ENCODE measurements around the gene RELCH.

Gene RELCH

DNA sequence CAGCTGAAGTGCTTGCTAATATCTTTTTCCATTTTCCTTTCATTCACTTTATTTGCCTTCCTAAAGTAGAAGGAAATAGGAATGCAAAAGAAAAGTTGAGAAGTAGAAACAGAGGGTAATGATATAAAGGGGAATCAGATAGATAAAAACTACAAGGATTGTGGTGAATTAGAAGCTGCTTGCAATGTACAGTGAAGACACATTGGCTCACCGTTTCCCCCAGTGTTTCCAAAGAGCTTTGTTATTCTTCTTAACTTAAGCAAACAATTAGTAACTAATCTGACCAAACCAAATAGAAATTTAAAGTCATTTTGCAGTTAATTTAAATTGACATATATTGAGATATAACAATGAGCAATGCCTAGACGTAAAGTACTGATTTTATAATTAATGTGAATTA, 63.4 kb downstream of the RELCH start:
- no peak for DNase-seq

DNA sequence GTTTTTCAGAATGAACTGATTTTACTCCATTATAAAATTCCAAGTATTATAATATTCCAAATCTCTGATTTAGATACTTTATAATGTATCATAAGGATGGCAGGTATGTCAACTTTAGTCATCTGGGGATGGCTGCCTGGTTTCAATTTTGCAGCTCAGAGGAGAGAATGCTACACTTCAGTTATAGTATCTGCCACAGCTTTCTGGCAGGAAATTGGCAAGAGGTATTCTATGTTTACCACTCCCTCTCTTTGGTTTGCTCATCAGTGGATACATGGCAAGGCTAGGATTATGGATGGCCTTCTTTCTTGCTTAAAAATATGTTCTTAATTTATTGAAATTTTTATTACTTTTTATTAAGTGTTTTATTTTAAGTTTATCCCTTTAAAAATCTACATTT, 71.0 kb downstream of the RELCH start:
- DNase-seq: no peak

DNA sequence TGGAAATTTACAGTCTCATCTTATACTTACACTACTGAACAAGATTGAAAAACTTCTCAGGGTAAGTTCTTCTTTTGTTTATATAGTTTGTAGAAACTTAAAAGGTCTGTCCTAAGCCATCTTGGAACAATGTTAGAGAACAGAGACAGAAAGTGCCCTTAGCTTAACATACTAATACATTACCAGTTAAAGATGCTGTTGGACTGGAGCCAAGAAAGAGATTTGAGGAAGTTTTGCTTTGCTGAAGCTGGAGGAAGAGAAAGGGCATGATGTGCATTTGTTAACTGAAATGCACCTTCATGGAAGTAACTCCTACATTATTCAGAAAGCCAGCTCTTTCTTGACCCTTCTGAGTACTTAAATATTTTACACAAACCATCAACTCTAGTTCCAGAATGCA, 71.6 kb downstream of the RELCH start:
- DNase-seq: no peak

DNA sequence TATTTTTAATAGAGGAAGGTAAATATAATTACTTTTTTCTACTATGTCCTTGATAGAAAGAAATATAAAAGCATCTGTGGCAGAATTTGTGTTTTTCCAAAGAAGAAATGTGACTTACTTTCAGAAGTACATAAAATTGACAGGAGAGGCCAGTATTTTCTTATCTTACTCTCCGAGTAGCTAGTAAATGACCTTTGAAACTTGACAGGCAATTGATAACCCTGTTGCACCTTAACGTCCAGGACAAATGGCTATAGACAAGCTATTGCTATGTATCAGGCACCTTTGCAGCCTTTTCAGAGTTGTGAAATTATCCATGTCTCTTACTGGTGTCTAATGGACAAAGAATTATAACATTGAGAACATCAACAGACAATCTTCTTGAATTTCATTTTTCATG, 75.0 kb downstream of the RELCH start:
- no peak for DNase-seq

DNA sequence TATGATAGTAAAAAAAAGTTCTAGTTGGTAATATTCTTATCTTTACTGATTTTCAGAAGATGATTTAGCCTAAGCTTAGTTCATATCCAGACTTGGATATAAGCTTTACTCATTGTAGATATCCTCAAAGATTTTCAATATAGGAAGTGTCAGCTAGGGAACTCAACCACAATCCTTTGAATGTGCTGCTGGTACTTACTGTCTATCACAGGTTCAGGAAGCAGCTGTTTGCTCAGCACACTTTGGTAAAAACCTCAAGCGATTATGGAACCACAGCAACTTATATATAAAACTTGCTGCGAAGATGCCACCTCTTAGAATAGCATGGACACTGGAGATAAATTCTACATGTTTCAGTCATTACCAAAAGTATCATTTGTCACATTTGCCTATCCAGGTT, 77.9 kb downstream of the RELCH start:
- DNase-seq: no peak

DNA sequence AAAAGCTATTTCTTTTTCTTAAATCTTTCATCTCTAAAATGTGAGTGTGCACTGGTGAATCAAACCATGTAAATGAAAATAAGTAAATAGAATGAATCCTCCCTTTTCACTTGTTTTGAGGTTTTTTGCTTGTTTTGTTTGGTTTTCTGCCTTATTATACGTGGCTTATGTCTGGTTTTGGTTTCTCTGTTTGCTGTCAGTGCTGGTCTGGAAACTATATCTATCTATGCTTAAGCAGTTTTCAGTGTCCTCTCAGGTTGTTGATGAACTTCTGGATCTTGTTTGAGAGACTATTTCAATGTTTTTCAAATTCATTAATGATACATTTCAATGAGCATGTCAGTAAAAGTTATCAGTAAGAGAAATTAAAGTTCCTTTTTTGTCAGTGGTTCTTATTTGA, 90.0 kb downstream of the RELCH start:
- no peak for DNase-seq

DNA sequence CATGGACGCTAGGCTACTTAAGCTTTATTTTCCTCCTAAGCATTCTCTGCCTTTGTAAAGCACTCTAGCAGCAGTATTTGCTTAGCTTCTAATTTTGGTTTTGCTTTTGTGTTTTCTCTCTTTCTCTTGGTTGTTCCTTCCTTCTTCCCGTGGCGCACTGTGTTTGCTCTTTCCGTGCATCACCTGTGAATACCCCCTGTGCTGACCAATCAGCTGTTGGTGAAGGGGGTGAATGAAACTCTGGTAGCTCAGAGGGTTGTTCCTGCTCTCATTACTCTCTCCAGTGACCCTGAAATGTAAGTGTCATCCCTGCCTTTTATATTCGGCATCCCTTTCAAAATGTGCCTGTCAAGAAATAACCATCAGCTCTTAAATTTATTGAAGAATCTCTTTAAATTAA, 92.5 kb downstream of the RELCH start:
- DNase-seq: no peak

DNA sequence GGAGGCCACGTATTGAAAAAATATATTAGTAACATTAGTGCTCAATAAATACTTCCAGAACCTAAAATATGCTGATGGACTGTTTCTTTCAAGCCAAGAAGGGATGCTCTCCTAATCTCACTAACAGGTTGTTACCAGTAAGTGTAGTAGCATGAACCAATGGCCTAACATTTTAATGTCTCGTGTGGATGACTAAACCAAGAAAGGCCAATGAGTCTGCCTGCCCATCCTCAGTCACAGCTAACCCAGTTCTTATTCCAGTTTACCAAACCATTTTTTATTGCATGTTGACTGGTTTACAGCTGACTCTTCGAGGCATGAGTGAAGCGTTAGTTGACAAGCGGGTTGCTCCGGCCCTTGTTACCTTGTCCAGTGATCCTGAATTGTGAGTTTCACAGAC, 93.0 kb downstream of the RELCH start:
- no peak for DNase-seq

DNA sequence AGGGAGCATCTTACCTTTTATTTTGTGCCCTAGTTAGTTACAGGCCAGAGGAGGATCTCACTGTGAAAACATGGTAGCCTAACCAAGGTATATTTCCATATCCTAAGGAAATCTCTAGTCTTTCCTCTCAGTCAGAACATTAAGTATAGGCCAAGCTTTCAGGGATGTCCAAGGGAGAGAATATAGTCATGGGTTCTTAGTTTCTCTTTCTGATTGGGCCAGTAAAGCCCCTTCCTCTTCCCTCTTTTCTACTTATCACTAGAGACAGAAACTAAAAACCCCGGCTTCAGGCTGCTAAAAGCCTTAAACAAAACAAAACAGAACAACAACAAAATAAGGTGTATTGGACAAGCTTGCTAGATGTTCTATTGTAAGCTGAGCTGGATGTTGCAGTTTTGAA, 93.7 kb downstream of the RELCH start:
- DNase-seq: no peak

DNA sequence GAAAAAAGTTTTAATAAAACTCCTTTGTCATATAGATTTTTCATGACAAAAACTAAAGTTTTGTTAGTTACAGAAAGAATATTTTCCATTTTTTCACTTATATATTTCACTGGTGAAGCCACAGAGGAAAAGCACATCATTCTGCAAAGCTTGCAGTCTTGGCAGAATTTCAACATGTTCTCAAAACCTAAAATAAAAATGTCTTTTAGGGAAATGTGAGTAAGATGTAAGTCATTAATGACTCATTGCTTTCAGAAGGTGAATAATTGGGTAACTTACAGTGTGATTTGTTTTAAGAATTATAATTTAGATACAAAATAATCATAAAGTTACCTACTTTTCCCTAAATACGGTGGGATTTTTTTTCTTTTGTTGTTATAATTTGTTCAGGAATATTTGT, 94.6 kb downstream of the RELCH start:
- peak; percentile 84 for DNase-seq

DNA sequence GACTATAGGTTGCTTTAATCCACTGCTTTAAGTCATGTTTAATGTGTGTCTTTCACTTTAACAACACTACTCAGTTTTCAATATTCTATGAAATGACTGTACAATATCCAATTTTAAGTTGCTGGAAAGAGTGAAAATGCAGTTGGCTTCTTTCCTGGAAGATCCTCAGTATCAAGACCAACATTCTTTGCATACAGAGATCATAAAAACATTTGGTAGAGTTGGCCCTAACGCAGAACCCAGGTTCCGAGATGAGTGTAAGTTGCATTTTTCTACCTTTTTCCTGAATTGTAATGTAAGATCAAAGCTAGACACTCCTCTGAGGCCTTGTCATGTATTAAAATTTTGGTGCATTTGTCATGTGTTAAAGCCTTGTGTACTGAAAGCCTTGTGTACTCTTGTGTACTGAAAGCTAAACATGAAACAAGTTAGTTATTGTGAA, 95.2 kb downstream of the RELCH start:
- DNase-seq: peak; percentile 77

DNA sequence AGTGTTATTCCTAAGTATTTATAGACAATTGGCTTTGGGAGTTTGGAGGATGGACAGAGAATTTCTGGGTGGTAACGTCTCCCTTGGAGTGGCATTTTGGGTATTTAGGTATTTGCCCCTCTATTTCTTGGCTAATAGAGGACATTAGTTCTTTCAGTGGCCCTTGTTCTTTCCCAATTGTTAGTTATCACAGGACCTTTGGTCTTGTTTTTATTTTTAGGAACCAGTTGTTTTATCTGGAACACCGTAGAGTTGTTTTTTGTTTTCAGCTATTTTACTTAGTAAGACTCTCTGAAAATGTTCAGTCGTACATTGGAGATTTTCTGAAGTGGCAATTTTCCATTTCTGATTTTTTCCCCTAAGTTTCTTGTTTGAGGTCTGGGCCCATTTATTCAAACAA, 97.6 kb downstream of the RELCH start:
- DNase-seq: no peak

DNA sequence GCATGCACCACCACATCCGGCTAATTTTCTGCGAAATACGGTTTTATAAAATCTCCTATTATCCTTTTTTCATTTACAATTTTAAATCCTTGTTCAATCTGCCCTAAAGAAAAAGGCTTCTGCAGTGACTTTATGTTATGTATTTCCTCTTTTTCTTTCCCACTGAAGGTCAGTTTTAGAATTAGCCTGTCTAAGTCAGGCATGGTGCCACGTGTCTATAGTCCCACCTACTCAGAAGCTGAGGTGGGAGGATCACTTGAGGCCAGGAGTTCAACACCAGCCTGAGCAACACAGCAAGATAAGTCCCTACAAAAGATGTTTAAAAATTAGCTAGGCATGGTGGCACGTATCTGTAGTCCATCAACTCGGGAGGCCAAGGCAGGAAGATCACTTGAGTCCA, 98.2 kb downstream of the RELCH start:
- DNase-seq: no peak

DNA sequence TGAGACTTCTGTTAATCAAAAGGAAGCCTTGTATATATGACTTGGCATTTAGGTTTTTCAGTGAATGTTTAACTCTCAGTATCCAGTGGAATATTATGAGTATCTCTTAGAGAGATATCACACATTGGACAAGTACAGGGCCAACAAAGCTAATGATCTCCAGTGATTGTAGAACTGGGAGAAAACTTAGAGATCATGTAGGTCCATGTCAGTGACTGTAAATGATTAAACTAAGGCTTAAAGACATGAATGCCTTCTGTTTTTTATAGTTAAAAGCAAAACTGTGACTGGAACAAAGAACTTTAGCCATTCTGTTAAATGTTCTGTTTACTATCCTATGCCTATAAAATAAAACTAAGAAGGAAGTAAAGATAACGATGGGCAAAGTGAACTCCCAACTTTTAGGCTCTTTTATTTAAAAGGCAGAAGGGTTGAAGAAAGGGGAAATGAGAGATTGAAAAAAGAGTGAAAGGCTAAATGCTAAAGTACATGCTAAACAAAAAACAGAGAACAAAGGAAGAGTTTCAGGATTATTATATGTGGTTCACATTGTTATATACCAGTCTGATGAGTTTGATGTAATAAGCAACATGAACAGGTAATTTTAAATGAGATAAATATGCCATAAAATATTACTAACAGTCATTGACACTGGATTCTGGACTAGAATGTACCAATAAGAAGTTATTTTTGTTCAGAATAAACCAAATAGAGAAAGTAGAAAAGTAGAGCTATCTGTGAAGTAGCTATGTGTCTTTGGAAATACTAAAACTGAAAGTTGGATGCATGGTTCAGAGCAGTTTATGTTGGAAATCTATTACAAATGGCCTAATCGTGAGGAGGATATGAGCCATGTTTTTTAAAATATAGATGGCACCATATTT, 101.0 kb downstream of the RELCH start:
- DNase-seq: no peak

DNA sequence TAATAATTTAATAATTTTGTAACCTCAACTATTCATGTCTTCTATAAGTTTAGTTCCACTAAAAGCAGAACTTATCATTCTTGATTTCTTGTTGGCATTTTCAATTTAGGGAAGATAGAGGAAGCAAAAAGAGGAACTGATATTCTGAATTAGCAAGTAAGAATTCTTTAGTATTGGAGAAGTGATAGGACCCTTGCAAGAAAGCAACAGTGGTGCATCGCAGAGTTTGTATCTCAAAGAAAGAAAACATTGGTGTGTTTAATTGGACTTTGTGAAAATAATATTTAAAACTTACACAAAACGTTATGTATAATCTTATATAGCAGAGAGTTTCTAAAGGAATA, 101.6 kb downstream of the RELCH start:
- DNase-seq: no peak

DNA sequence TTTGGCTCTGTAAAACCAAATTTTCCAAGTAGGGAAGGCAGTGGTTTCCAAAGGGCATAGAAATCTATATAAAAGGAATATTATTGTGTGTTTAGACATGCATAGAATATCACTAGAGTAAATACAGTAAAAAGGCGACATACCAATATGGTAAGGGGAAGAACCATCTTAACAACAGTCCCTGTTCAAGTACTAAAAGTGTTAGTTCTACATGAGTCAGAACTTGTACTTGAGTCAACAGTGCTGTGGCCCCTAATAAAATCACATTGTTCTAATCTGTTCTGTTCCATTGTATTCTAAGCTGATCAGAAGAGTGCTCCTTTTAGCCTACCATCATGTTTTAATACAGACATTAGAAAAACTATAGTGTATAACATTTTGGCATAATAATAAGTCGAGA, 102.0 kb downstream of the RELCH start:
- DNase-seq: no peak

DNA sequence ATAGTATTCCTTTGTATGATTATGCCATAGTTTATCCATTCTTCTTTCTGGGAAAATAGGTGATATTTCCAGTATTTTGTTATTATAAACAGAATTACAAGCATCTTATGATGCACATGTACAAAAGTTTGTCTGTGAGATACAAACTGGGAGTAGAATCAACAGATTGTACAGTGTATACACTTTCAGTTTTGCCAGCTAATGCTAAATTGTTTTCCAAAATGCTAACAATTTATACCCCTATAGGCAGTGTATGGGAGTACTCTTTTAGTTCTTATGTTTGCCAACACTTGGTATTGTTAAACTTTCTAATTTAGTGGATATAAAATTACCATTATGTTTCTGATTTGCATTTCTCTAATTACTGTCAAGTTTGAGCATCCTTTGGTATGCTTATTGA, 107.0 kb downstream of the RELCH start:
- no peak for DNase-seq

DNA sequence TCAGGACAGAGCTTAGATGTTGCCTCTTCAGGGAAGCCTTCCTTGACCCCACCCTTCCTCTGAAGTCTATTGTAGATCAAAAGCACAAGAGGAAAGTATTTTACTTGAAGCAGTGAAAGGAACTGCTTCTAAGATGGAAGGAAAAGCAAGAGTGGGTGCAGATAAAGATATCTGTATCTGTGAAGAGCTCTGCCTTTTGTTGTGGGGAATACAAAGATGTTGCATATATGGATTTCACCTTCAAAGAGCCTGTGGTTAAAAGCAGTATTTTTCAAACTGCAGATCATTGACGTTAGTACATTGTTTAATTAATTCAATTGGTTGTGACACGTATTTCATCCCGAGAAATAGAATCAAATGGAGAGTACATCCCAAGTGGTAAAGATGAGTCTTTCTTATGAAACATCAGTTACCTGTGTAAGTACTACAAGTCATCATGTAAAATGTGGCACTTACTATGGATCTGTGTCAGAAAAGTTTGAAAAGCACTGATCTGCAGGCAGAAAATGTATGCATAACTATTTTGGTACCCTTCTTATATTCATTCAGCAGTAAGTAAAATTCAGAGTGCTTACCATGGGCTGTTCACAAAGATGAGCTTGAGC, 113.4 kb downstream of the RELCH start:
- DNase-seq: no peak

DNA sequence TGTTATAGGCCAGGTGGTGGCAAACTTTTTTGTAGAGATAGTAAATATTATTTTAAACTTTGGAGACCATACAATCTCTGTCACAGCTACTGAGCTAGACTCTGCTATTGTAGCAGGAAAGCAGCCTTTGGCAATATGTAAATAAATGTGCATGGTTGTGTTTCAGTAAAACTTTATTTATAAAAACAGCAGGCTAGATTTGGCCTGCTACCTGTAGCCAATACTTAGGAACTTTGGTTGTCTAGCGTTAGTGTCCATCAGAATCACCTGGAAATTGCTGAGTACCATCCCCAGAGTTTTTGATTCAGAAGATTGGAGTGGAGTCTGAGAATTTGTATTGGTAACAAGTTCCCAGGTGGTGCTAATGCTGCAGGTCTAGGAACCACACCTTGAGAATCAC, 114.3 kb downstream of the RELCH start:
- DNase-seq: no peak

DNA sequence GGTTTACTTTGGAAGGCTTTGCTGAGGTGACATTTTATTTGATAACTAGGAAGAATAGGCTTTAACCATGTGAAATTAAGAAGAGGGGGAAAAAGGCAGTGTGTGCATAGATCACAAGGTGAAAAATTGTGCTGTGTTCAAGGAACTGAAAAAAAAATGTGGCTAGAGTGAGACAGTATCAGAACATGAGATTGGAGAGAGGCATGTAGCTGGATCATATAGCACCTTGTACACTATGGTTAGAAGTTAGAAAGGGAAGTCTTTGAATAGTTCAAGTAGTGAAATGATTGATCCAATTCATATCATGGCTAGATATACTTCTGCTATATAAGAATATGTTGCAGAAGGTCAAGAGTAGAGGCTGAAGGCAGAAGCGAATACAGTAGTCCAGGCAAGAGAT, 125.8 kb downstream of the RELCH start:
- DNase-seq: no peak

DNA sequence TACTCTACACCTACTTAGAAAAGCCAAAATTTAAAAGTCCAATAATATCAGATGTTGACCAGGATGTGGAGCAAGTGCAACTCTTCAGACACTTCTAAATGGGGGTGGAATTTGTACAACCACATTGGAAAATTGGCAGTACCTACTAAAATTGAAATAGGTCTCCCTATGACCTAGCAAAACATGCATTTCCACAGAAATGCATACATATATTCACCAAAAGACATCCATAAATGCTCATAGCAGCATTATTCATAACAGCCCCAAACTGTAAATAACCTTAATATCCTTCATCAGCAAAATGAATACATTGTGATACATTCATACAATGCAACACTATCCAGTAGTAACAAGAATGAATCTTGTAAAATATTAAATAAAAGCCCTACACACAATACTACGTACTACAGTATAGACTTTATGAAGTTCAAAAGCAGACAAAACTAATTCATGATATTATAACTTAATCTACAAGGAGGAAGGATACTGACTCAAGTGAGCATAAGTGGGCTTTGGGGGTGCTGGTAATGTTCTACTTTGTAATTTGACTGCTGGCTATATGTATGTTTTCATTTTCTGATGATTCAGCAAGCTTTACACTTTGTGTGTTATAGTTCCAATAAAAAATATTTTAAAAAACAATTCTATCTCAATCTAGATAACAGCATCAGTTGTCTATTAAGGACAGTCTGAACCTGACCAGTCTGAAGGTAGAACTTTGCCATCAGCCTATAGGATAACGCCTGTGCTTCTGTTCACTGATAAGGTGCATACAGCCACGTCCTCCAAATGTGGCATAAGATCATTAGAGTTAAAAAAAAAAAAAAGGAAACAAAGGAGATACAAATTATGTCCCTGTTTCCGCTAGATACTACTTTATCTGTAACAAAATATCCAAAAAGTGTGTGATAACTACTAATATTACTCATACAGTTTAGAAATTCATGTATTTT, 131.4 kb downstream of the RELCH start:
- no peak for DNase-seq

DNA sequence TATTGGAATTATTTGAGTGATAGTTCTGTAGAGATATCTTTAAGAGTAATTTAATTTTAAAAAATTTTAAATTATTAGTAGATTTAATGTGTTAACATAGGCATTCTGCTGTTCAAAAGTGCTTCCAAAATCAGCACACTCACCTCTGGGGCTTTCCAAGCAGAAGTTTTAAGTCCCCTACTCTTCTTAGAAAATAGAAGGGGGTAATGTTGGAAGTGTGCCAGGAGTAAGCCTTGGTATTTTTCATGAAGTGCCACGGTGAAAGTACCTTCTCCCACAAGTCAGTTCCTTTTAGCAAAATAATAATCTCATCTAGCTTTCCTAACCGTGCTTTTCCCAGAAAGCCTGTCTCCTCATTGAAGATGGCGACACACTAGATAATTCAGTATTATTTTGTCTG, 134.1 kb downstream of the RELCH start:
- no peak for DNase-seq

DNA sequence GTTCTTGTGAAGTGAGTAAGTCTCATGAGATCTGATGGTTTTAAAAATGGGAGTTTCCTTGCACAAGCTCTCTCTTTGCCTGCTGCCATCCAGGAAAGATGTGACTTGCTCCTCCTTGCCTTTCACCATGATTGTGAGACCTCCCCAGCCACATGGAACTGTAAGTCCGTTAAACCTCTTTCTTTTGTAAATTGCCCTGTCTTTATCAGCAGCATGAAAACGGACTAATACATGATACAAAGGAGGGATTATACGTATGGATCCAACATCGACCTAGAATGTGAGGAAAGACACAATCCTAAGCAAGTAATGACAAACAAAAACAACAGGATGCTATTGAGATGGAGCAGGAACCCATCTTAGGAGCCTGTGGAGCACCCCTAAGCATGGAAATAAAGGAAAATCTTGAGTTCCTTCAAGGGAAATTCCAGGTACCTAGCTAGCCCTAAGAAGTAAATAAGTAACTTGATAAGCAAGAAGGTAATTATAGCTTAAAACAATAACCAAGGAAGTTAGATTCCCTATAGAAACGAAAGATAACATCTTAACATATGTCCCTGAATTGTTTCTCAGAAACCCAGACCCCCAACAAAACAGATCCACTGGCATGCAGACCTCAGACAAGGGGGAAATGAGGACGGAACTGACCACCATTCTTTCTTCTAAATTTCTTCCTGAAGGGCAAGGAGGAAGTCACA, 136.6 kb downstream of the RELCH start:
- DNase-seq: no peak

Data from EL (cell line).